Natural killer cell treated with Interleukin-12 subunit alpha and Interleukin-12 subunit beta and Interleukin-15 and Interleukin-18, amount 100 ng/mL, for 72 hours (primary cell): ENCODE results near the gene SCRT2. TPM values are rescaled to one million over a fixed set of nuclear protein-coding genes. Genes with fewer than 3 reads are reported as not detected.

Source experiments
- ATAC-seq, 2 donors: fragments of 150-1000 bp; cut with Tn5 transposase in 1 of 2; sonication (Bioruptor Pico), chemical (Tn5 transposase) in 1 of 2; 2 replicates each; pipeline ENCODE4 v1.10.0; 2021
- DNase-seq: peaks from one replicate; pipeline ENCODE4 v3.0.0; 2022; ENCODE audit warnings: low spot score
- H3K27ac Mint-ChIP-seq, 2 donors: 1 replicate in 1 of 2; 2 replicates in 1 of 2; pipeline ENCODE4 v1.8.0; 2022; ENCODE audit warnings: mixed read lengths in 2 of 2, mild to moderate bottlenecking in 1 of 2, moderate library complexity in 1 of 2
- H3K27me3 Mint-ChIP-seq, 2 donors: 1 replicate in 1 of 2; 2 replicates in 1 of 2; pipeline ENCODE4 v1.8.0; 2022; ENCODE audit warnings: mixed read lengths in 2 of 2
- H3K36me3 Mint-ChIP-seq: one replicate; pipeline ENCODE4 v1.8.0; 2022; ENCODE audit warnings: mixed read lengths
- H3K4me1 Mint-ChIP-seq, 2 donors: 1 replicate in 1 of 2; 2 replicates in 1 of 2; pipeline ENCODE4 v1.8.0; 2022; ENCODE audit warnings: low read depth in 2 of 2, mixed read lengths in 2 of 2, mild to moderate bottlenecking in 1 of 2
- H3K4me3 Mint-ChIP-seq: one replicate; pipeline ENCODE4 v1.8.0; 2022; ENCODE audit warnings: mixed read lengths
- H3K9me3 Mint-ChIP-seq: 2 replicates; pipeline ENCODE4 v1.8.0; 2022; ENCODE audit warnings: mixed read lengths
- total RNA-seq, 2 donors: library from RNA; stranded (reverse); gene quantifications; one replicate each; pipeline ENCODE4 v1.2.3, GENCODE V29; 2022

The SCRT2 gene
- total RNA-seq, 2 donors from 2014 or later, result not detected

DNA sequence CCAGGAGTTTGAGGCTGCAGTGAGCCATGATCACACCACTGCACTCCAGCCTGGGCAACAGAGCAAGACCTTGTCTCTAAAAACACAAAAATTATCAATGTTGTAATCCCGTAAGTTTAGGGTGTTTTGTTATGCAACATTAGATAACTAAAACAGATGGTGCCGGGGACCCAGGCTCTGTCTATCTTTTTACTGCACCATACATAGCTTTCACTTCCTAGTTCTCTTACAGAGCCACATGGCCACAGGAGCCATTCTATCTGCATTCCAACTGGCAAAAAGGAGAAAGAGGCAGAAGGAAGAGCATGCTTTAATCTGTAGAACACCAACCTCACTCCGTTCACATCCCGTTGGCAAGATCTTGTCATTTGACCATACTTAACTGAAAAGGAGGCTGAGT is 60.1 kb downstream of the SCRT2 start:
- ATAC-seq (no peak), DNase-seq (no peak)
- Mint-ChIP-seq H3K36me3 (peaks cover 9% of the 10 kb centered on the region), H3K27me3 (peaks cover 40 to 65% of the 10 kb centered on the region in 2 donors), H3K9me3 (peaks cover 3% of the 10 kb centered on the region), H3K4me1 (peaks cover 4 to 7% of the 10 kb centered on the region in 2 donors), H3K27ac (no peak overlapping the region), H3K4me3 (no peak overlapping the region)

DNA sequence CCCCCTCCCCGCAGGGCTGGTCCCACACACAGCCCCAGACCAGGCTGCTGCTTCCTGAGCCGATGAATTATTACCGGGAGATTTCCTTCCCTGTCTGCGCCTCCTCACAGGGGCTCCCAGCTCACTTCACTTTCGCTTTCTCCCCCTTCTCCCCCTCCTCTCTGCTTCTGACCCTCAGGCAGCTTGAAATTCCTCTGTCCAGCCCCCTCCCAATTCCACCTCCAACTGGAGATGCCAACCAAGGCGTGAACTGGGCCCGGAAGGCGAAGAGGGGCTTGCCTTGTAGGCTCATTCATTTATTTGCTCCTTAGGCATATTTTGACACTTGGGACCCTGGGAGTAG is 63.8 kb downstream of the SCRT2 start:
- H3K36me3 Mint-ChIP-seq, result no peaks in the 10 kb centered on the region
- DNase-seq (no peak), ATAC-seq (no peak)
- H3K4me1 Mint-ChIP-seq, result peaks cover 4 to 7% of the 10 kb centered on the region in 2 donors
- no peaks in the 10 kb centered on the region for H3K9me3 Mint-ChIP-seq
- peaks cover 32 to 56% of the 10 kb centered on the region in 2 donors for H3K27me3 Mint-ChIP-seq
- H3K27ac Mint-ChIP-seq, result no peak overlapping the region
- no peak overlapping the region for H3K4me3 Mint-ChIP-seq

Other genes with a start within 250 kb of the SCRT2 start
- 10 to 100 TPM; 46.4 to 56.8 TPM for gene TBC1D20, start 213.3 kb downstream of the SCRT2 start, total RNA-seq
- 100 to 1,000 TPM; 134 to 163 TPM for gene CSNK2A1, start 132.0 kb downstream of the SCRT2 start, total RNA-seq
- gene TCF15, start 65.5 kb downstream of the SCRT2 start, total RNA-seq, result under 1 TPM in 1 of 2 donors, not detected in 1; 0.36 TPM
- 10 to 100 TPM; 19.4 to 30.2 TPM for gene SRXN1, start 22.6 kb downstream of the SCRT2 start, total RNA-seq
- gene SLC52A3, start 92.7 kb upstream of the SCRT2 start, total RNA-seq, result not detected
- 10 to 100 TPM; 29.6 to 58.2 TPM for gene FAM110A, start 157.9 kb upstream of the SCRT2 start, total RNA-seq
- not detected for gene ANGPT4, start 240.5 kb upstream of the SCRT2 start, total RNA-seq